Measurements from ENCODE around the gene ADIPOR2. TPM values are rescaled to one million over a fixed set of nuclear protein-coding genes. Genes with fewer than 3 reads are reported as not detected.

The ADIPOR2 gene
- total RNA-seq, 2 experiments from 2014 or later = 24.7 to 51.1 TPM

- Histone ChIP-seq H3K4me2 (ENCODE audit: low read length) (no peak overlapping the region), H3K4me1 (ENCODE audit: insufficient read depth, low read length, poor library complexity, severe bottlenecking) (no peaks in the 10 kb centered on the region), H2AFZ (ENCODE audit: low read length) (no peak overlapping the region), H3K4me3 (ENCODE audit: low read depth, low read length, poor library complexity, severe bottlenecking) (no peak overlapping the region), H3K79me2 (ENCODE audit: insufficient read depth, low read depth, low read length) (no peaks in the 10 kb centered on the region), H3K9me2 (ENCODE audit: insufficient read depth, low read length) (no peaks in the 10 kb centered on the region), H3K27ac (ENCODE audit: low read depth, low read length, poor library complexity, severe bottlenecking) (no peak overlapping the region), H3K36me3 (ENCODE audit: insufficient read depth, low read length) (no peaks in the 10 kb centered on the region), H3K9me3 (ENCODE audit: low read length) (no peaks in the 10 kb centered on the region), H4K20me1 (ENCODE audit: insufficient read depth, low read length) (no peaks in the 10 kb centered on the region)
- no TSS peak for BruUV-seq (replicated peaks)
- DNase-seq (ENCODE audit: low spot score) = no peak
- intact Hi-C loops (cut with micrococcal nuclease; ENCODE audit: unreplicated experiment) = no loop called here
- ChIA-PET CTCF (ENCODE audit: unreplicated experiment) (interaction anchor here (0.5 kb wide), 1 partner anchor 1657 kb away, joined by 3 read pairs; no protein-coding TSS in a partner anchor), POLR2A (interaction anchor here (0.6 kb wide), 1 partner anchor 179 kb away, joined by 9 read pairs; no protein-coding TSS in a partner anchor)
- TF ChIP-seq CTCF (conservative IDR thresholded peaks at IDR 0.05; ENCODE audit: low read length) (no peak), EZH2phosphoT487 (IDR thresholded peaks at IDR 0.05; ENCODE audit: borderline replicate concordance, low read depth, low read length) (no peak)
Observed at GRCh38 chr12:1643043-1643442, 47.8 kb upstream of the ADIPOR2 start.

GRCh38 chr12:1643905-1644533, 46.9 kb upstream of the ADIPOR2 start:
- no peak overlapping the region for H3K4me2 ChIP-seq (ENCODE audit: low read length)
- no peaks in the 10 kb centered on the region for H3K4me1 ChIP-seq (ENCODE audit: insufficient read depth, low read length, poor library complexity, severe bottlenecking)
- POLR2A ChIA-PET = no interaction called here
- no peak for DNase-seq (ENCODE audit: low spot score)
- no peaks in the 10 kb centered on the region for H3K79me2 ChIP-seq (ENCODE audit: insufficient read depth, low read depth, low read length)
- TF ChIP-seq EZH2phosphoT487 (IDR thresholded peaks at IDR 0.05; ENCODE audit: borderline replicate concordance, low read depth, low read length) (no peak), CTCF (conservative IDR thresholded peaks at IDR 0.05; ENCODE audit: low read length) (no peak)
- no peak overlapping the region for H3K27ac ChIP-seq (ENCODE audit: low read depth, low read length, poor library complexity, severe bottlenecking)
- no peak overlapping the region for H2AFZ ChIP-seq (ENCODE audit: low read length)
- no peak overlapping the region for H3K4me3 ChIP-seq (ENCODE audit: low read depth, low read length, poor library complexity, severe bottlenecking)
- no TSS peak for BruUV-seq (replicated peaks)
- CTCF ChIA-PET (ENCODE audit: unreplicated experiment) = no interaction called here
- H3K36me3 ChIP-seq (ENCODE audit: insufficient read depth, low read length) = no peaks in the 10 kb centered on the region
- H3K9me2 ChIP-seq (ENCODE audit: insufficient read depth, low read length) = no peaks in the 10 kb centered on the region
- intact Hi-C loops (cut with micrococcal nuclease; ENCODE audit: unreplicated experiment) = no loop called here
- H3K9me3 ChIP-seq (ENCODE audit: low read length) = no peaks in the 10 kb centered on the region
- no peaks in the 10 kb centered on the region for H4K20me1 ChIP-seq (ENCODE audit: insufficient read depth, low read length)
